CD4-positive, alpha-beta T cell treated with Interleukin-6 at 100 ng/mL for 8 hours (primary cell): ENCODE results near the gene FADS3.

Source experiments
- DNase-seq: peaks from one replicate; pipeline ENCODE4 v3.0.0-alpha.2; 2020; ENCODE audit warnings: mixed read lengths, low spot score

FADS3 gene

DNA sequence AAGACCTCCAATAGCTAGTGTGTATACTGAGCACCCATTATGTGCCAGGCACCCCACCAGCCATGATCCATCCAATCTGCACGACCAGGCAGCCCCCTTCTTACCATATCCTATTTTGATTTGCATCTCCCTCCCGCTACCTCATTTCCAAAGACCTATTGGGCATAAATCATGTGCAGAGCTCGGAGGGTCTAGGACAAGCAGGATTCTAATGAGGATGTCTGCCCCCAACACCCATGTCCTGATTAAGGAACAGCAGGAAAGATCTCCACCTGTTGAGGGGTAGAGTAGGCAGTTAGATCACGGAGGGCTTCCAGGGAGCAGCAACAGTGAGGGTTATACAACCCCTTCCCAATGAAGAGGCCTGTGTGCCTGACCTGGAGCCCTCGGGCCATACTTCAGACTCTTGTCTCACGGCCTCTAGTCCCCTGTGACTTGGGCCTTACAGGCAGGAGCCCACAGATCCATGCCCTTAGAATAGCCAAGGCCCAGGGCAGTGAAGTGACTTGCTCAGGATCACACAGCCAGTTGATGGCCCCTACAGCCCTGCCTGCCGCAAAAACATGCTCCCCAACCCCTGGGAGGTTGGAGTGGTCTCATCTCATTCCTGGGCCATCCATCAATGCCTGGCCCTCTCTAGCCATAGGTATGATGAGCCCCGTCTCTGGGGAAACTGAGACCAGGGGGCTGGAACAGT lies 22.5 kb upstream of the FADS3 start:
- DNase-seq = no peak

DNA sequence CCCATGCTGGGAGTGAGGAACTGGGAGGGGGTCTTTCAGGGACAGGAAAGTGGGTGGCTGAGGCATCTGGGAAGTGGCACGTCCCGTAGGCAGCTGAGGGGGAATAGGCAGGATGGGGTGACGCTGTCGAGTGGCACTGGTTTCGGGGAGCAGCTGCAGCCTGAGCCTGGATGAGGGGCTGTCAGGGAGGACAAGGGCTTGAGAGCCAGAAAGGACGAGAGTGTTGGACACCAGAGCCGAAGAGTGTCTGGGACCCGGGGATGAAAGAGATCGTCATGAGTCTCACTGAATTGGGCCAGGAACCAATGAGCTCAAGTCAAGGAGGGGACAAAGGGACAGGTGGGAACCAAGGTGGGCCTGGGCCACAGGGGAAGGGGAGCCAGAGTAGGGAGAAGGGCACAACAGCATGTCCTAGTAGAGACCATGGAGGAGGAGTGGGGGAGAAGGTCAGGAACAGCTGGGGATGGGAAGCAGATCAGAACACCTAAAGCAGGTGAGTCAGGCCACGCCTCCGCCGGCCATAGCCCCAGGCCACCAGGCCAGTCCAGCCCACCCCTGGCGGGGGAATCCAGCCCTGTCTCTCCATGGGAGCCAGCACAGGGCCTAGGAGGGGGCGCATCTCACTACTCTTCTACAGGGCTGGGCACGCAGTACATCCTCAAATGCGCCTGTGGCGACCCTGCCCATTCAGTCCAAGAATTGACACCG lies 21.8 kb upstream of the FADS3 start:
- no peak for DNase-seq

DNA sequence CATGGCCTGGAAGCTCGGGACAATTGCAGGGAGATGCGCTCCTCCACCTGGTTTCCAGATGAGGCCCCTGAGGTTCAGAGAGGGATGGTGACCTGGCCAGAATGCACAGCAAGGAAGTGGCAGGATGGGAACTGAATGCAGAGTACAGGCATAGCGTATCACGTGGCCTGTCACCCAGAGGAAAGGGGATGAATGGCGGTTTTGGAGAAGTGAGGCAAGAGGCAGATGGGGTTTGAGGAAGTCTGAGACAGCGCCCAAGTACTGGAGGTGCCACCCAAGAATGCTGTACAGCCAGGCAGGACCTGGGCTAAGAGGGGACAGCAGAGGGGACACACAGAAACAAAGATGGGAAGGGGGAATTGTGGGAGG lies 21.2 kb upstream of the FADS3 start:
- no peak for DNase-seq

DNA sequence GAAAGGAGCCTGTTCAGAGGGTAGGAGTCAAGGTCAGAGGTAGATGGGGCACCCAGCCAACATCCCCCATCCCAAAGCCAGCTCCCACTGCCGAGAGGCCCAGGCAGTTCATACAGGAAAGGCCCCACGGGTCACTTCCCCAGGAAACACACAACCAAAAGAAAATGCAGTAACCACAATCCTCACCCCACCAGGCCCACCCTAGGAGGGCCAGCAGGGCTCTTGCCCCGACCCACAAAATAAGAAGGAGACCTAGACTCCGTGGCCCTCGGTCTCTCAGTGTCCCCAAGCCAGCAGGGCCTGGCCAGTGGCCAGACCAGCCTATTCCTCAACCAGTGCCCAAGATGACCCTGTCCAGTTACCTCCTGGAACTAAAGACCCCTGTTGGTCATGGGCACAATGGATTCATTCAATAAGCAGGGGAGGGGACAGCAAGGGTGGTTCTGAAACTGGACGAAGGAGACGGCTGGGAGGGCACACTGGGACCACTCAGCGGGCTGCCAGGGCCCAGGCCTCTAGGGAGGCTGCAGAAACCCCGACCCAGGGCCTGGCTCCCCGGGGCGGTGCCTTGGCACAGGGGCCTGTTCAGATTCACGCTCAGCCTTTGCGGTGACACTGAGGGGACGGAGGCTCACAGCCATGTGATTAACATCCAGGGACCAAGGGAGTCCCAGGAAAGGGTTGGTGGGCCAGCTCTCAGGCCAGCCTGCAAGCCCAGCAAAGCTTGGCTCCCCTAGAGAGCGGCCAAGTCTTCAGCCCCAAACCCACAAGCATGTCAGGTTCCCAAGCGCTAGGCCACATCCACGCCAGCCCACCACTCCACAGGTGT lies 20.6 kb upstream of the FADS3 start:
- no peak for DNase-seq

DNA sequence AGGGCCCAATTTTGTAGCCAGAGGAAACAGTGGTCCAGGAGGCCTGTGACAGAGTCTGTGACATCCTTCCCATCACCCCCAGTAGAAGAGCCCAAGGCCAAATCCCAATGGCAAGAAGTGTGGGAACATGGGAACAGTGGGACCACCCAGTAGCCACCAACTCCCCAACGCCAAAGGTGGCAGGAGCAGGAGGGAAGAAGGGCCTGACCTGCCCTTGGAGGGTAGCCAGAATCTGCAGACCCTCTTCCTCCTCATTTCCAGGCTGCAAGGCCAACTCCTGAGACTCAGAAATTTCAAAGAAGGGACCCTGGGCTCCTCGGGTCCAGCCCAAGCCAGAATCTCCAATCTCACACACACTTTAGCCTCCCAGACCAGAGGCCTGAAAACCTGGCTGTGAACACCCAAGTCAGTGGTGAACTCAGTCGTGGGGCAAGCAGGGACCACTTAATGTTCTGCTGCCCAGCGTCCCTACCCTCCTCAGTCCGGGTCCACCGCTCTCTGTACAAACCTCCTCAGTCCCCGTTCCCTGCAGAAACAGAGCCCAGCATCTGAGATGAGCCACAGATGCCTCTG lies 19.9 kb upstream of the FADS3 start:
- DNase-seq = no peak

DNA sequence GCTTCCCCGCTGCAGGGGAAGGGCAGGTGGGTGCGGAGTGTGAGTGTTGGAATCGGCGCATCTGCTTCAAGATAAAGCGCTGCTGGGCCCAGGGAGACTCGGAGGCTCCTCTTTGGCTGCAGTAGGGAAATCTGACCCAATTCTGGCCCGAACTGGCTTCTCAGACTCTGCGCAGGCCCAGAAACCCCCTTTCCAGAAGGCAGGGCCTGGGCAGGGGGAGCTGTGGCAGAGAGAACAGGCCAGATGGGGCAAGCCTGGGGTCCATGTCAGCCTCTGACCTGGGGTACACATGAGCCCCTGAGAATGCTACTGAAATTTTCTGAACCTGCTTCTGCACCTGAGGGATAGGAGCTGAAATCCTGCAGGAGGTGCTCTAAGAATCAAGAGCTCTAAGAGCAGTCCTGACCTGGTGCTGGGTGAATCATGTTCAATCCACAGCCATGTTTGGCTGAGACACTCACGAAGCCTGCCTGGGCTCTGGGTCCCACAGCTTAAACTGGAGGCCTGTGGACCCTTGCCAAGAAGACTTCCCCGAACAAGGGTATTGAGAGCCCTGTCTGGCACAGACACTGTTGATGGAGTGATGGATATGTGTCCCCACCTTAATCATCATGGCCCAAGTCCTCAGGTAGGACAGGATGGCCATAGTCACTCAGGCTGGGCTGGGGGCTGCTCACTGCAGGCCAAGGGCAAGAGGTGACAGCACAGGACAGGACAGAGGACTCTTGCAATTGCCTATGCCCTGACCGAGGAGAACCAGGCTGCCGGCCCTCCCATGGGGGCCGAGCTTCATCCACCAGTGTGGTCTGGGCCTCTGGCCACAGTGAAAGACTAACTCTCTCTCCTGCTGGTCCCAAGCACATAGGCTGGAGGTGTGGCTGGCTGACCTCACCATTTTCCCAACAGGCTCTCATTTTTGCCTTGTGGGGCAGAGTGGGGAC lies 19.1 kb upstream of the FADS3 start:
- DNase-seq = no peak

DNA sequence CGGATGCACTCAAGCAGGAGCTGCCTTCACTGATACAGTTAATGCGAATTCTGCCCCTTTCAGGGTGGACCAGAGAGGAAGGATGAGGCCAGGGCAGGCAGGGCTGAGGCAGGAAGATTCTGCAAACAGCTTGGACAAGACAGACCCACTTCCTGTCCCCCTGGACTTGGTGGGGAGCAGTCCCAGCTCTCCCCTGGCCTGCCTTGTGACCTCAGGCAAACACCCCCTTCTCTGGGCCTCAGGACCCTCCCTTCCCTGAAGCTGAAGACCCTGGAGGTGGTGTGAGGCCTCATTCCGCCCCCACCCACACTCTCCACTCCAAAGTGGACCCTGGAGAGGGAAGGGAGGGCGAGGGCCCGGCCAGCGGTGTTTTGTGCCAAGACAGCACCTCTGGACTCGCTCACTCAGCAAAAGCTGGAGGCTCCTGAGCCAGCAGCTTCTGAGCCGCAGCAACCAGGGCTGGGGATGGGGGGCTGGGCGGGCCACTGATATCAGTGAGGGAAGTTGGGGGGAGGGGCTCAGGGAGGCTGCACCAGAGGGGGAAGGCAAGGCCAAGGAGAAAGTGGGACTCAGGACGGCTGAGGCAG lies 17.5 kb upstream of the FADS3 start:
- no peak for DNase-seq

DNA sequence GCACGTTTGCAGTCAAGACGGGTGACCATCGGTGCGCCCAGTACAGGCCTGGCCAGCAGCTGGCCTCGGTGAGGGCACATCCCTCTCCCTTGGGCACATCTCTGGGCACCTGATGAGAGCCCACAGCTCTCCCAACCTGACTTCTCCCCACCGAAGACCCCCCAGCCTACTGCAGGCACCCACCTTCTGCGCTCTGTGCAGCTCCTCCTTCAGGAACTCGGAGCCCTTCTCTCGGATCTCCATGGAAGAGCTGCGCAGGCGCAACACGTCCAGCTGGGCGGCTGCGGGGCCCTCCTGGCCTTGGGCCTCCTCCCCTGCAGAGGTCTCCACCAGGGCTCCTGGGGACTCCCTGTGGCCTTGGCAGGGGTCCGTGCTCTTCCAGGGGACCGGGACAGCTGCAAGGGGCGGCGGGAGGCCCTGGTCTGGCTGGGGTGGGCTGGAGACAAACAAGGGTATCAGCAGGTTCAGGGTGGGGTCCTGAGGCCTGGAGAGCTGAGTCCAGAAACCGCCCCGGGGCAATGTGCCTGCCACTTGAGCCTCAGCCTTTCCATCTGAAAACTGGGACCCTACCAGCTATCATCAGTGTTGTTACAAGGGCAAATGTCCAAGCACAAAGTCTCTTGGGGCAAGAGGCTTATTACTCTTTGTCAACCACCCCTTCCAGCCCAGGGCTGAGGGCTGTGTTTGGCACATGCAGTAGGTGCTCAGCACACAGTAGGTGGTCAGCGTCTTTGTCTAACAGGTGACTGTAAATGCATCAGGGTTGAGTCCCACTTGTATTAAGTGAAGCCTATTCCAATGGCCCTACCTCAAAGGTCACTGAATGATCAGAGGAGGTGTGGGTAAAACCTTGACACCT lies 16.8 kb upstream of the FADS3 start:
- no peak for DNase-seq

DNA sequence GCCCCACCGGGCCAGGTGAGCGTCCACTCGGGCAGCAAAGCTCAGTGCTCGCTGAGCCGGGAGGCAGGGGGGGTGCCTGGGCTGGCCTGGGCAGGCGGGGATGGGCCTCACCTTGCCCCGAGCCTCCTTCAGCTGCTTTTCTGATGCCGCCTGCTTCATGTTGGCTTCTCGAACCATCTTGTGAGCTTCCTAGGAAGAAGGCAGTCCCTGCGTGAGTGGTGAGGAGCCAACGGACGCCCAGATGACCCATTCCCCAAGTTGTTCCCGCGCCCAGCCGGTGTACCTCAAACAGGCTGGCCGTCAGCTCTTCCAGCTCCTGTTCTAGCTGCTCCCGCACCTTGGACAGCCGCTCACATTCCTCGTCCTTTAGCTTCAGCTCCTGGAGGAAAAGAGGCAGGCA lies 15.9 kb upstream of the FADS3 start:
- DNase-seq = no peak

DNA sequence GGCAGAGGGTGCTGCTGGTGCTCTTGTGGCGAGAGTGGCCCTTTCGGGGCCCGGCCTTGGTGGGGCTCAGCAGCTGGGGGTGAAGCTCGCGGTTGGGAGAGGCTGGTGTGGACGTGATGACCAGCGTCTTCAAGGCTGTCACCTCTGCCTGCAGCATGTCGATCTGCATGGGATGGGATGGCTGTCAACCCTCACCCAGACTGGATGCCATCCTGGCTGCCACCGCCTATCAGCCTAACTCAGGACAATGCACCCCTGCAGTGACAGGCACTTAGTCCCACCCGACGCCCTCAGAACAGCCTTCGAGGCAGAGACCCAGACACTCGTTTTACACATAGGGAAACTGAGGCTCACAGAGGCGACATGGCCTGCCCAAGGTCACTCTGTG lies 15.2 kb upstream of the FADS3 start:
- no peak for DNase-seq

DNA sequence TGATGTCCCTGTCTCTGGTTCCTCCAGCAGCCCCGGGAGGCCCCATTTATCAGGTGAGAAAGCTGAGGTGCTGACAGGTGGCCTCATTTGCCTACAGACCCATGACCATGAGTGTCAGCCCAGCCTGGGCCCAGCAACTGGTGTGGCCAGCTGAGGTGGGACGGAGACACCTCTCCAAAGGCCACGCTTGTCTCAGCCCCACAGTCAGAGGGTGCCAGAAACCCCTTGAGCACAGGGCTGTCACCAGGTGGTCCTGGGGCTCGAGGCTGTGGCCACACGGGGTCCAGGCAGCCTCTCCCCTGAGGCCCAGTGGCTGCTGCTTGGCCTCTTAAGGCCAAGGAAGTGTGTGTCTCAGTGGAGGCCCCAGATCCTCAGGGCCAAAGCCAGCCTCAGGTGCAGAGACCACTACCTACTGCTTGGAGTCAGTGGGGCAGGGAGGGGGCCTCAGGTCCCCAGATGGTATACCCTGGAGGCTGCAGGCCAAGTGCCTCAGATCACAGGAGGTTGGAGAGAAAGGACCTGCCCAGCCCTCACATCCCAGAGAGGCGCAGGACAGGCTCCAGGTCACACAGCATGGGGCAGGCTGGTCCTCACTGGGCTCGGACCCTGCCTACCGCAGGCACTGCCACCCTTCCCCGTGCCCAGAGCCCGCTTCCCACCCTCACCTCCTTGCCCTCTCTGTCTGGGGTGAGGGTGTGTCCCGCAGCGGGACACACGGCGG lies 14.6 kb upstream of the FADS3 start:
- no peak for DNase-seq

DNA sequence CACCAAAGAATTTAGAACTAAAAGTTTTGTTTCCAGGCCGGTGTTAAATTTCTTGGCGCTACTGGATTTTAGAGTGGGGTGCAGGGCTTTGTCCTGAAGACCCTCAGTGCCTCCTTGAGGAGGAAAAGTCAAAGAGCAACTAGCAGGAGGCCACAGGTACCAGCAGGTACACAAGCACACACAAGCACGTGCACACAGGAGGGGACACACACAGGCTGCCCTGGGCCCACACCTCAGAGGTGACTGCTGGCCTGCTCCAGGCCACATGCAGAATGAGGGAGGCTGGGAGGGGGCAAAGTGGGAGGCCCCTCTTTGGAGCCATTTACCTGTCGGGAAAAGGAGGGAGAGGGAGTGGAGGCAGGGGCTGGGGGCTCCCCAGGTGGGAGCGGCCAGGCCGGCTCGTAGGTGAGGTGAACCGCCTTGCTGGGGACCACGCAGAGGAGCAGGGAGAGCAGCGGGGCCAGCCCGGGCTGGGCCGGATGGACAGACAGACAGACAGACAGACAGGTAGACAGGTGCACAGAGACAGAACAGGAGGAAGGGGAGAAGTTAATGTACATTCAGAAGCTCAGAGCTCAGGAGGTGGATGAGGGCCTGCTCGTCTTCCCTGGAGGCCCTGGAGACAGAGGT lies 13.8 kb upstream of the FADS3 start:
- no peak for DNase-seq

DNA sequence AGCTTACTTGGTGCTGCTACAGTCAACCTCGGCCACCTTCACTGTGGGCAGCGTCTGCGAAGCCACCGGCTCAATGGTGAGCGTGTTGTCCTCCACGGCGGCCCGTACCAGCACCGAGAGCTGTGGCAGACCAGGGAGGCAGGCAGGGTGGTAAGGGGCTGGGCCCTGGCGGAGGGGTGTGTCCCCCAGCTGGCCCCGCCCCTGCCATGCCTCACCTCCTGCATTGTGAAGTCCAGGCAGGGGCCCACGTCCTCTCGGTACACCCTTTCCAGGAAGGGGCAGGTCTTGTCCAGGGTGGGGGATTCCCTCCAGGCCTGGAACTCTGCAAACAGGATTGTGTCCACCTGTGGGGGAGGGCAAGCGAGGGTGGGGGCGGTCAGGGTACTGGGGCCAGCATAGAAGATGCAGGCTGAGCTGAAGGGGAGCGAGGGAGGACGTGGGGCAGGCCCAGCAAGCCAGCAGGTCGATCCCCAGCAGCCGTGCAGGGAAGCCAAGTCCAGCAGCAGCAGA lies 13.2 kb upstream of the FADS3 start:
- DNase-seq = no peak

DNA sequence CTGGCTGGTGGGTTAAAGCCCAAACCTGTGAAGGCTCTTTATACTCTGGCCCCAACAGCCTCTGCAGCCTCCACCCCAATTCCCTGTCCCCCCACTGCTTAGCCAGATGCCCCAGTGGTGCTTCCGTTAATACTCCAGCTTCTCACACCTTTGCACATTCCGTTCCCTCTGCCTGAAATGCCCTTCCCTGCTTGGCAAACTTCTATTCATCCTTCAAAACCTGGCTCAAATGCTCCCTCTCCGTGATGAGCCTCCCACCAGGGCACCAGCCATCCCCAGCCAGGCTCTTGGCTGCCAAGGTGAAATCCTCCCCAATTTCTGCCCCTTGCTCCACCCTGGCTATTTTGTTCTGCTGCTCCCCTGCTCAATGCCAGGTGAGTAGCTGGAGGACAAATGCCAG lies 12.5 kb upstream of the FADS3 start:
- DNase-seq = no peak

DNA sequence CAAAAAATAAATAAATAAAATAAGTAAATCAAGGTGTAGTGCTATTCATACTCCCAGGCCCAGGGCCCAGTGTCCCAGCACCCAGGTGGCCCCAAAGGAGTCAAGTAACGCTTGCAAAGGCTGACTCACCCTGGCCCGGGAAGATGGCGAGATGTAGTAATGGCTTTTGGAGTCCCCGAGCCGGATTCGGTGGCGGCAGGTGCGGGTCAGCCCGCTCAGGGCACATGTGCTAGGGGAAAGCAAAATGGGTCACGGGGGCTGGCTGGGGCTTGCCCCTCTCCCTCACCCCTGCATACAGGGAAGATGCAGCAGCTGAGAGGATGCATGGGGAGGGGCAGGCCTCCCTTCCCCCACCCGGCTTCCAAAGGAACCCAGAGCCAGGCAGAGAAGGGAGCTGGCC lies 11.0 kb upstream of the FADS3 start:
- no peak for DNase-seq

DNA sequence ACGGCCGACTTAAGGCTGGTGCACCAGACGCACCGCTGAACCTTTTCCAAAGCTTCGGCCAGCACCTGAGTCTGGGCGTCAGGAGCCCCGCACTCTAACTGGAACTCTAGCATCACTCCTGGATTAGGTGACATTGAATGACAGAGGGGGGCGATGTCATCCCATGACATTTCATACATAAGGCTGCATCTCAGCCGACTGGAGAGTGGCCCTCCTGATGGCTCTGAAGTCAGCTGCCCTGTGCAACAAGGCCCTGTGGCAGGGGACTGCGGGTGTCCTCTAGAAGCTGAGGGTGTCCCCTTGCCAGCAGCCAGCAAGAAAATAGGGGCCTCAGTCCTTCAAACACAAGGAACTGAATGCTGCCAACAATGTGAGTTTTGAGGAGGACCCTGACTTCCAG lies 10.1 kb upstream of the FADS3 start:
- DNase-seq = no peak

DNA sequence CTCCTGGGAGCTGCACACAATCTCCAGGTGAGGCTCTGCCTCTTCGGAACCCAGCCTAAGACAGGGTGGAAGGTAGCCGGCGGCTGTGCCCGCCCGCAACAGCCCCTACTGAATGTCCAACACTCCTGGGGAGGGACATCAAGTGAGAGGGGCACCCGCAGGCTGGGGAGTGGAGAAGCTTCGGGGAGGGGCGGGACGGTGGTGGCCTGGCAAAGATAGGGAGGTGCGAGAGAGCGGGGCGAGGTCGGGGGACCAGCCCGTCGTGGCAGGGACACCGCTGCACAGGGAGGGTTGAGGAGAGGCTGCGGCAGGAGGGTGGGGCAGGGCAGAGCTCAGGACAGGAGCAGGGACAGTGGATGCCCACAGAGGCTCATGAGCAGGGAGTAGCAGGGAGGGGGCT lies 8.9 kb upstream of the FADS3 start:
- DNase-seq = no peak

DNA sequence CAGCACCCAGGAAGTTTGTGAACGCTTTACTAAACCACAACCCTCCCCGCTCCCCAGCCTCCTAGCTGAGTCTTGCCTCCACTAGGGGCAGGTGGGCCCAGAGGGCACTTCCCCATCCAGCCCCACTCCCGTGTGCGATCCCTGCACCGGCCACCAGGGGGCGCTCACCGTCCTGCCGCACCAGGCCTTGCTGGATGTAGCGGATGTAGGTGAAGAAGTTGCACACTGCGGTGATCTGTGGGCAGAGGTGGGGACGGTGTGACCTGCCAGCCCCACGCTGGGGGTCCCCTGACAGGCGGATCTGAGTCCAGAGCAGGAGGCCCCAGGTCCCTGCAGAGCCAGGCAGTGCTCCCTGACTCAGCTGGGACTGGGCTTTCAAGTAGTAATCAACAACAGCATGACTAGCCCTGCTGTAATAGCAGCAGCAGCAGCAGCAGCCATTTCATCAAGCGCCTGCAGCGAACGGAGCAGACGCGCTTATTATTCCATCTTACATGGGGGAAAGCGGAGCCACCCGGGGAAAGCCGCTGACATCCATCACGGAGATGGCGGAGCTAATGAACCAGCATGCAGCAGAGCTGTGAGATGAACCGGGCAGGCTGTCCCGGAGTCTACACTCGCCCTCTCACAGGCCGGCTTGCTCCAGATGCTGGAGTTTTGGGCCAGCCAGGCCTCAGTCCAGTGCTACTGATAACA lies 7.9 kb upstream of the FADS3 start:
- peak; percentile 90 for DNase-seq

DNA sequence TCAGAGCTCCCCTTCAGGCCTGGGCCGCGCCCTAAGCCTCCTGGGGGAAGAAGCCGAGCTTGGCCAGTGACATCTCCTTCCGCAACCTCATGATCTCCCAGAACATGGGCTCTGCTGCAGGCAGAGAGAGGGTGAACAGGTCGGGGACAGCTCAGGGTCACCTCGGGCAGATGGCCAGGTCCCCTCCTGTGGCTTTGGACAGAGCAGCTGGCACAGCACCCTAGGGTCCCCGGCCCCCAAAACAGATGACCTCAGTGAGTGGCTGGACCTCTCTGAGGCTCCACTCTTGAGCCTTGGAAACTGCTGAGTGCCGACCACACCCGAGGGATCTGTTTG lies 6.9 kb upstream of the FADS3 start:
- DNase-seq = no peak
